GM23248 (cell line): ENCODE results near the gene SELENOO. TPM values are rescaled to one million over a fixed set of nuclear protein-coding genes. Genes with fewer than 3 reads are reported as not detected.

Source experiments
- DNase-seq: peaks from one replicate; pipeline ENCODE4 v3.0.0-alpha.2; 2015
- H2AFZ ChIP-seq: fragments of 200-600 bp; sonication (generic); 2 replicates; pipeline ENCODE4 v1.6.1; 2016; ENCODE audit warnings: antibody characterized with exemption
- H3F3A ChIP-seq: fragments of 200-600 bp; sonication (generic); 2 replicates; pipeline ENCODE4 v1.6.1; 2016; ENCODE audit warnings: mild to moderate bottlenecking, antibody characterized with exemption, mixed run types; ENCODE audit not compliant: insufficient read depth
- H3K27ac ChIP-seq: fragments of 200-600 bp; sonication (generic); 2 replicates; pipeline ENCODE4 v1.5.1; 2016; ENCODE audit warnings: mild to moderate bottlenecking
- H3K27me3 ChIP-seq: fragments of 200-600 bp; sonication (generic); replicated peaks from 2 replicates; pipeline ENCODE4 v1.6.1; 2016; ENCODE audit warnings: mild to moderate bottlenecking; ENCODE audit not compliant: insufficient read depth
- H3K36me3 ChIP-seq: fragments of 200-600 bp; sonication (generic); 2 replicates; pipeline ENCODE4 v1.6.1; 2016; ENCODE audit warnings: low read depth, mild to moderate bottlenecking
- H3K4me1 ChIP-seq: fragments of 200-600 bp; sonication (generic); 2 replicates; pipeline ENCODE4 v1.6.1; 2016; ENCODE audit warnings: mild to moderate bottlenecking; ENCODE audit not compliant: insufficient read depth
- H3K4me2 ChIP-seq: fragments of 200-600 bp; sonication (generic); one replicate; pipeline ENCODE4 v1.6.1; 2016; ENCODE audit warnings: mild to moderate bottlenecking; ENCODE audit not compliant: unreplicated experiment
- H3K4me3 ChIP-seq: fragments of 200-600 bp; sonication (generic); 2 replicates; pipeline ENCODE4 v1.5.1; 2016; ENCODE audit warnings: mild to moderate bottlenecking
- H3K79me2 ChIP-seq: fragments of 200-600 bp; sonication (generic); 2 replicates; pipeline ENCODE4 v1.6.1; 2016; ENCODE audit warnings: mild to moderate bottlenecking; ENCODE audit not compliant: insufficient read depth
- H3K9ac ChIP-seq: fragments of 200-600 bp; sonication (generic); 2 replicates; pipeline ENCODE4 v1.6.1; 2016; ENCODE audit warnings: mild to moderate bottlenecking
- H3K9me2 ChIP-seq: fragments of 200-600 bp; sonication (generic); 2 replicates; pipeline ENCODE4 v1.6.1; 2016; ENCODE audit warnings: mixed run types, mild to moderate bottlenecking, moderate library complexity; ENCODE audit not compliant: insufficient read depth
- H3K9me3 ChIP-seq: fragments of 200-600 bp; sonication (generic); one replicate; pipeline ENCODE4 v1.6.1; 2017; ENCODE audit warnings: low read depth
- H4K20me1 ChIP-seq: fragments of 200-600 bp; sonication (generic); 2 replicates; pipeline ENCODE4 v1.6.0; 2016; ENCODE audit not compliant: insufficient read depth
- EZH2 ChIP-seq: fragments of 200-600 bp; sonication (generic); IDR thresholded peaks from 2 replicates; pipeline ENCODE4 v1.6.1; 2018; ENCODE audit warnings: antibody characterized with exemption, mild to moderate bottlenecking; ENCODE audit not compliant: insufficient read depth, poor library complexity, severe bottlenecking
- EZH2phosphoT487 ChIP-seq: fragments of 200-600 bp; sonication (generic); IDR thresholded peaks from 2 replicates; pipeline ENCODE4 v1.6.1; 2018; ENCODE audit warnings: antibody characterized with exemption, moderate library complexity, mild to moderate bottlenecking, low read depth; ENCODE audit not compliant: insufficient read depth
- WGBS, 2 experiments: methylation state at CpG; one replicate each; pipeline ENCODE4 v1.1.6; 2015 to 2017; ENCODE audit warnings: low lambda C conversion rate in 2 of 2, low coverage in 1 of 2; ENCODE audit errors: missing lambda C conversion rate in 2 of 2; 5-methylcytosine and 5-hydroxymethylcytosine counted together
- in situ Hi-C: fragments of 300-500 bp; cut with MboI; formaldehyde crosslinking; loops from 2 replicates; pipeline ENCODE4 v1.15.0; 2020
- polyA plus RNA-seq: library from polyadenylated mRNA; unstranded; fragments of >200 nt; fragmentation: Nextera tagmentation; extraction: Ambion mirVana; gene quantifications from 2 replicates; pipeline ENCODE4 v1.2.1, GENCODE V29; 2016
- total RNA-seq: library from RNA; depleted of rRNA; stranded (reverse); fragments of >200 nt; shearing (Covaris generic); gene quantifications from 2 replicates; pipeline ENCODE4 v1.2.3, GENCODE V29; 2014

Gene SELENOO
- total and polyA plus RNA-seq, 2 experiments from 2014 or later, result 5.0 to 24.3 TPM

DNA sequence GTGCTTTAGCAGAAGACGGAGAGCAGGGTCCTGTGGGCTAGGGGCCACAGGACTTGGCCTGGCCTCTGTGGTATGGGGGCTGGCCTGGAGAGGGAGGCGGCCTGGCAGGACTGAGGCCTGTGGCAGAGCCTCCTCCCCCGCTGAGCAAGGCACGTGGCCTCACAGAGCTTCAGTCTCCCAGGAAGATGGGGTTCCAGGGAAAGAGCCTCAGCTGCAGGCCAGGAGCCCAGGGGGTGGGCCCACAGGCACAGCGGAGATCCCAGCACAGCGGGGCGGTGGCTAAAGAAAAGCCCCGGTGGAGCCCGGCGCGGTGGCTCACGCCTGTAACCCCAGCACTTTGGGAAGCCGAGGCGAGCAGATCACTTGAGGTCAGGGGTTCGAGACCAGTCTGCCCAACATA lies 58.5 kb downstream of the SELENOO start:
- DNase-seq, result no peak
- H3K4me1 ChIP-seq, result 0 out of 2 replicates have a peak, but pooled peaks cover 3% of the 10 kb centered on the region
- no peak overlapping the region for H3K9ac ChIP-seq
- H4K20me1 ChIP-seq, result no peaks in the 10 kb centered on the region
- H3K27me3 ChIP-seq, result no peaks in the 10 kb centered on the region
- in situ Hi-C loops, result no loop called here
- no peak overlapping the region for H2AFZ ChIP-seq
- H3K79me2 ChIP-seq, result peaks cover 22% of the 10 kb centered on the region
- no peaks in the 10 kb centered on the region for H3K9me2 ChIP-seq
- no peaks in the 10 kb centered on the region for H3K36me3 ChIP-seq
- no peak overlapping the region for H3K27ac ChIP-seq
- TF ChIP-seq EZH2 (no peak), EZH2phosphoT487 (no peak)
- H3K4me3 ChIP-seq, result no peak overlapping the region
- 92 to 99% methylated on average over 12 to 15 of the region's 15 CpGs for WGBS, 2 experiments
- H3F3A ChIP-seq, result no peaks in the 10 kb centered on the region
- H3K9me3 ChIP-seq, result no peaks in the 10 kb centered on the region
- no peak overlapping the region for H3K4me2 ChIP-seq

DNA sequence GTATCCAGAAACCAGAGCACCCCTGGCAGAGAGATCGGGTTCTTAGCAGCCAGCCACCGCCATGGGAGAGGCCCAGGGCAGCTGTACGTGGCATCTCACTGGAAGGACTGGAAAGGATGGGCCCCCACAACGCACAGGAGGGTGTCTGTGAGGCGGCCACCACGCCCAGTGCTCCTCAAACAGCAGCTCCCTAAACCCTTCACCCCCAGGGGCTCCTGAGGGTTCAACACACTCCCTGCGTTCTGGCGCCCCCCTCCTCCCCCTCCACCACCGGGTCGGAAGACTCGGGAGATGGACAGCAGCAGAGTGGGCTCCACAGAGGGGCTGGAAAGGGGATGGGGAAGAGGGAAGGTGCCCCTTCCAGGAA lies 59.6 kb downstream of the SELENOO start:
- H3K27me3 ChIP-seq, result no peaks in the 10 kb centered on the region
- peak overlapping the region; percentile 92 for H3K9ac ChIP-seq
- TF ChIP-seq EZH2 (no peak), EZH2phosphoT487 (no peak)
- H3K9me3 ChIP-seq, result no peaks in the 10 kb centered on the region
- H3K79me2 ChIP-seq, result peaks cover 22% of the 10 kb centered on the region
- 0 out of 2 replicates have a peak, but pooled peaks cover 3% of the 10 kb centered on the region for H3K4me1 ChIP-seq
- peak overlapping the region; percentile 79 for H2AFZ ChIP-seq
- H3K4me3 ChIP-seq, result peak overlapping the region; percentile 81
- peak; percentile 70 for DNase-seq
- H3K4me2 ChIP-seq, result peak overlapping the region; percentile 89
- no peaks in the 10 kb centered on the region for H3K36me3 ChIP-seq
- H3F3A ChIP-seq, result no peaks in the 10 kb centered on the region
- no peaks in the 10 kb centered on the region for H4K20me1 ChIP-seq
- H3K27ac ChIP-seq, result peak overlapping the region; percentile 58
- H3K9me2 ChIP-seq, result no peaks in the 10 kb centered on the region
- WGBS, 2 experiments, result 21 to 27% methylated on average over 9 to 10 of the region's 11 CpGs
- in situ Hi-C loops, result no loop called here

DNA sequence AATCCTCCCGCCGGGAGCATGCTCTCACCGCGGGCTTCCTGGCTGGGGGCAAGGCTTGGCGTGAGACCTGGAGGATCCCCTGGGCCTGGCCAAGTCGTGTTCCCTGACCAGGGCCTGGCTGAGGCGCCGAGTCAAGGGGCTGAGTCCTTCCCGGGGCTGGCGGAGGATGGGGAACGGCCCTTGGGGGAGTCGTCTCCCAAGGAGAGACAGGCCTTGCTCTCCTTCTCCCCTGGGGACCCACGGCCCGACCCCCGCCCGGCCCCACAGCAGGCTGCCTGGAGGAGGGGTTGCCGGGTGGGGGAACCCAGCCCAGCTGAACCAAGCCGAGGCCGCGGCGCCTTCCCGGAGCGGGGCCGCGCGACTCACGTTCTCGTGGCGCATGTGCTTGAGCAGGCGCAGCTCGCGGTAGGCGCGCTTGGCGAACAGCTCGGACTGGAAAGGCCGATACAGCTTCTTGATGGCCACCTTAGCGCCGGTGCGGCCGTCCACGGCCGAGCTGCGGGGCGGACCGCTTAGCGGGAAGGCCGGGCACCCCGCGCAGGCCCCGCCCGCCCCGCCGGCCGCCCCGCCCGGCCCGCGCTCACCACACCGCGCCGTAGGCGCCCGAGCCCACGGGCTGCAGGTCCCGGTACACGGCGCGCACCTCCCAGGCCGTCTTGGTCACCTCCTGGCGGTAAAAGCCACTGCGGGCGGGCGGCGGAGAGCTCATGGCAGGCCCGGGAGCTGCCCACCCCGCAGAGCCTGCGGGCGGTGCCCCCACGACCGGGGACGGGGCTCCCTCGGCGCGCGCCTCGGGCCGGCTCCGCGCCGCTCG lies 60.2 kb downstream of the SELENOO start:
- no peaks in the 10 kb centered on the region for H4K20me1 ChIP-seq
- in situ Hi-C loops, result no loop called here
- H3K9me3 ChIP-seq, result no peaks in the 10 kb centered on the region
- peak; percentile 85 for DNase-seq
- H3K36me3 ChIP-seq, result no peaks in the 10 kb centered on the region
- no peak for TF ChIP-seq EZH2phosphoT487
- no peak for TF ChIP-seq EZH2
- peaks cover 22% of the 10 kb centered on the region for H3K79me2 ChIP-seq
- H3F3A ChIP-seq, result no peaks in the 10 kb centered on the region
- no peaks in the 10 kb centered on the region for H3K27me3 ChIP-seq
- H3K4me2 ChIP-seq, result peak overlapping the region; percentile 89
- no peaks in the 10 kb centered on the region for H3K9me2 ChIP-seq
- H3K4me3 ChIP-seq, result peak overlapping the region; percentile 81
- H3K9ac ChIP-seq, result peak overlapping the region; percentile 92
- WGBS, 2 experiments, result 1 to 3% methylated on average over 46 to 47 of the region's 92 CpGs
- H2AFZ ChIP-seq, result peak overlapping the region; percentile 79
- H3K27ac ChIP-seq, result peak overlapping the region; percentile 58
- 0 out of 2 replicates have a peak, but pooled peaks cover 3% of the 10 kb centered on the region for H3K4me1 ChIP-seq

DNA sequence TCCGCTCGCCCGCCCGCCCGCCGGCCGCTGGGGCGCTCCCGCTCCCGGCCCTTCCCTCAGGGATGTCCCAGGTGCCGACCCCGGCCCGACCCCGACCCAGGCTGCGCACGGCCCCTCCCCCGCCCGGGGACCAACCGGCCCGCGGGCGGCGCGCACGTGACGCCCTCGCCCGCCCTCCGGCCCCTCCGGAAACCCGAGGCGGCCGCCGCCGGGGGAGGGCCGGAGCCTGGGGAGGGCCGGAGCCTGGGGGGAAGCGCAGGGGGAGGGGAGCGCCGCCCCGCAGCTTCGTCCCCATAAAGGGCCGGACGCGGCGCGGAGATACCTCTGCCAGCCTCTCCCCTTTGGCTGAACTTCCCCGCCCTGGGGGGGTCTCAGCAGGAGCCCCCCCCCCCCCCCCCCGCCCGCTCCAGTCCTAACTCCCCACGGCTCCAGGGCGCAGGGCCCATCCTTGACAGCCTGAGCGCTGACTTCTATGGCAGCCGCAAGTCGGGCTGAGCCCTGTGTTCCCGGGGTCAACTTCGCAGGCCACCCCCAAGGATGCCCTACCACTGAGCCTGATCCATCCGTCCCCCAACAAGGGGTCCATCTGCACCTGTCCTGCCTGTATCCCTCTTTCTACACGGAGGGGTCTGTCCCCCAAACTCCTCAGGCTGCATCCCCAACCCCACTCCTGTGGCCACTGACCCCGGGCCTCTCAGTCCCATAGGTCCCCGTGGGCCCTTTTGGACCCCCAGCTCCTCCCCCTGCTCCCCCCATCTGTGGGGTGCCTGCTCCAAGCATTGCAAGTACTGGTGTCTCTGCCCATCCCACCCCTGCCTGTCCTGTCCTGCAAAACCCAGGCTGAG lies 61.0 kb downstream of the SELENOO start, which contains the start of gene MAPK12:
Gene MAPK12 (minus strand): TSS at position 69 of the 845 bp plus-strand sequence. CDS start 174 bp downstream, outside the sequence.
- Histone ChIP-seq H3K27ac (peak within 1 kb of the TSS; percentile 58), H3K9ac (peak within 1 kb of the TSS; percentile 92), H2AFZ (peak within 1 kb of the TSS; percentile 79), H4K20me1 (no peaks in the 10 kb centered on the region), H3K79me2 (peaks cover 22% of the 10 kb centered on the region), H3K4me1 (0 out of 2 replicates have a peak, but pooled peaks cover 3% of the 10 kb centered on the region), H3F3A (no peaks in the 10 kb centered on the region), H3K9me3 (no peaks in the 10 kb centered on the region), H3K27me3 (no peaks in the 10 kb centered on the region), H3K4me2 (peak within 1 kb of the TSS; percentile 89), H3K36me3 (no peaks in the 10 kb centered on the region), H3K9me2 (no peaks in the 10 kb centered on the region), H3K4me3 (peak within 1 kb of the TSS; percentile 81)
- TF ChIP-seq EZH2, result no peak
- TF ChIP-seq EZH2phosphoT487, result no peak
- peak; percentile 59 for DNase-seq
- WGBS, 2 experiments, result 8 to 14% methylated on average over 8 to 22 of the region's 61 CpGs
- in situ Hi-C loops, result no loop called here
